DOHH2 (cell line): ENCODE data around the gene IGF2.

Source experiments
- H3F3A ChIP-seq: fragments of 200-600 bp; sonication (generic), shearing (Covaris generic); 2 replicates; pipeline ENCODE4 v1.6.0; 2016; ENCODE audit warnings: antibody characterized with exemption, mild to moderate bottlenecking; ENCODE audit not compliant: control insufficient read depth, insufficient read depth
- H3K27ac ChIP-seq: fragments of 200-600 bp; sonication (generic); 2 replicates; pipeline ENCODE4 v1.5.1; 2014; ENCODE audit warnings: low read depth, mild to moderate bottlenecking, low read length, moderate library complexity
- H3K27me3 ChIP-seq: fragments of 200-600 bp; sonication (generic); 2 replicates; pipeline ENCODE4 v1.6.1; 2014; ENCODE audit warnings: mild to moderate bottlenecking, low read length, mixed read lengths; ENCODE audit not compliant: control insufficient read depth
- H3K36me3 ChIP-seq: fragments of 200-600 bp; sonication (generic); 2 replicates; pipeline ENCODE4 v1.6.1; 2014; ENCODE audit warnings: mild to moderate bottlenecking, low read length, moderate library complexity, mixed read lengths; ENCODE audit not compliant: control insufficient read depth
- H3K4me1 ChIP-seq: fragments of 200-600 bp; sonication (generic); 2 replicates; pipeline ENCODE4 v1.6.1; 2014; ENCODE audit warnings: mild to moderate bottlenecking, low read length, mixed read lengths; ENCODE audit not compliant: control insufficient read depth
- H3K4me2 ChIP-seq: fragments of 200-600 bp; sonication (generic); 2 replicates; pipeline ENCODE4 v1.6.0; 2014; ENCODE audit warnings: mild to moderate bottlenecking, low read length, moderate library complexity
- H3K4me3 ChIP-seq: fragments of 200-600 bp; sonication (generic); 2 replicates; pipeline ENCODE4 v1.5.1; 2014; ENCODE audit warnings: mild to moderate bottlenecking, low read length, mixed read lengths
- H3K79me2 ChIP-seq: fragments of 200-600 bp; sonication (generic); 2 replicates; pipeline ENCODE4 v1.6.1; 2014; ENCODE audit warnings: mild to moderate bottlenecking, low read length, mixed read lengths; ENCODE audit not compliant: control insufficient read depth
- H3K9me2 ChIP-seq: fragments of 200-600 bp; sonication (generic); replicated peaks from 2 replicates; pipeline ENCODE4 v1.6.1; 2014; ENCODE audit warnings: mild to moderate bottlenecking, low read length, mixed read lengths; ENCODE audit not compliant: control insufficient read depth
- H3K9me3 ChIP-seq: fragments of 200-600 bp; sonication (generic); 2 replicates; pipeline ENCODE4 v1.6.1; 2014; ENCODE audit warnings: antibody characterized with exemption, low read length, mixed read lengths; ENCODE audit not compliant: control insufficient read depth, insufficient read depth
- H4K20me1 ChIP-seq: fragments of 200-600 bp; sonication (generic); 2 replicates; pipeline ENCODE4 v1.6.0; 2014; ENCODE audit warnings: low read depth, mild to moderate bottlenecking, antibody characterized with exemption, low read length, moderate library complexity; ENCODE audit not compliant: control insufficient read depth, insufficient read depth
- EZH2phosphoT487 ChIP-seq: fragments of 200-600 bp; sonication (generic); IDR thresholded peaks from 2 replicates; pipeline ENCODE4 v1.6.1; 2017; ENCODE audit warnings: borderline replicate concordance, mild to moderate bottlenecking, antibody characterized with exemption, low read length, moderate library complexity, mixed read lengths
- TF ChIP-seq, protein P1 (sequence below): fragments of 200-600 bp; sonication (generic); IDR thresholded peaks from one replicate; pipeline ENCODE4 v1.5.1; 2014; ENCODE audit warnings: antibody characterized with exemption, mild to moderate bottlenecking, low read depth, low read length; ENCODE audit not compliant: poor library complexity, severe bottlenecking

The IGF2 gene

GRCh38 chr11:2114430-2115241 is 24.6 kb downstream of the IGF2 start:
- no peak for TF ChIP-seq EZH2phosphoT487
- TF ChIP-seq, protein P1, sequence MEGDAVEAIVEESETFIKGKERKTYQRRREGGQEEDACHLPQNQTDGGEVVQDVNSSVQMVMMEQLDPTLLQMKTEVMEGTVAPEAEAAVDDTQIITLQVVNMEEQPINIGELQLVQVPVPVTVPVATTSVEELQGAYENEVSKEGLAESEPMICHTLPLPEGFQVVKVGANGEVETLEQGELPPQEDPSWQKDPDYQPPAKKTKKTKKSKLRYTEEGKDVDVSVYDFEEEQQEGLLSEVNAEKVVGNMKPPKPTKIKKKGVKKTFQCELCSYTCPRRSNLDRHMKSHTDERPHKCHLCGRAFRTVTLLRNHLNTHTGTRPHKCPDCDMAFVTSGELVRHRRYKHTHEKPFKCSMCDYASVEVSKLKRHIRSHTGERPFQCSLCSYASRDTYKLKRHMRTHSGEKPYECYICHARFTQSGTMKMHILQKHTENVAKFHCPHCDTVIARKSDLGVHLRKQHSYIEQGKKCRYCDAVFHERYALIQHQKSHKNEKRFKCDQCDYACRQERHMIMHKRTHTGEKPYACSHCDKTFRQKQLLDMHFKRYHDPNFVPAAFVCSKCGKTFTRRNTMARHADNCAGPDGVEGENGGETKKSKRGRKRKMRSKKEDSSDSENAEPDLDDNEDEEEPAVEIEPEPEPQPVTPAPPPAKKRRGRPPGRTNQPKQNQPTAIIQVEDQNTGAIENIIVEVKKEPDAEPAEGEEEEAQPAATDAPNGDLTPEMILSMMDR: no peak
- H4K20me1 ChIP-seq: no peaks in the 10 kb centered on the region
- H3K4me2 ChIP-seq: no peak overlapping the region
- no peaks in the 10 kb centered on the region for H3K4me1 ChIP-seq
- H3K79me2 ChIP-seq: no peaks in the 10 kb centered on the region
- peaks cover 10% of the 10 kb centered on the region for H3K27me3 ChIP-seq
- H3F3A ChIP-seq: no peaks in the 10 kb centered on the region
- H3K9me3 ChIP-seq: no peaks in the 10 kb centered on the region
- H3K4me3 ChIP-seq: no peak overlapping the region
- H3K9me2 ChIP-seq: no peaks in the 10 kb centered on the region
- no peak overlapping the region for H3K27ac ChIP-seq
- no peaks in the 10 kb centered on the region for H3K36me3 ChIP-seq

DNA sequence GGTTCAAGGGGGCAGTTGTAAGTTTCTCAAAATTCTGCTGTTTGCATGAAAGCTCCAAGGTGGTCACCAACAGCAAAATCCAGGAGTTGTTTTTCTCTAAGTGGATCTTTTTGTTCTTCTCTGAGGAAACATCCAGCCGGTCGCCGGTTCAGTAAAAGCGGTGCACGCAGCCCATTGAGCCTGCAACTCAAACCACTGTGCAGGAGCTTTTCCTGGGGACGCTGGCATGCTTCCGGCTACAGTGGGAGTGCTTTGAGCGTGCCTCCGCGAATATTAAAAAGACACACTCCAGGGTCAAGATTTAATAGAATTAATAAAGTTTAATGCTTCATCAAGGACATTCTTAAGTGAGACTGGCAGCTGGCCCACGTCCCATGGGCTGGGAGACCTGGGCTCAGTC is 25.4 kb downstream of the IGF2 start:
- peaks cover 10% of the 10 kb centered on the region for H3K27me3 ChIP-seq

DNA sequence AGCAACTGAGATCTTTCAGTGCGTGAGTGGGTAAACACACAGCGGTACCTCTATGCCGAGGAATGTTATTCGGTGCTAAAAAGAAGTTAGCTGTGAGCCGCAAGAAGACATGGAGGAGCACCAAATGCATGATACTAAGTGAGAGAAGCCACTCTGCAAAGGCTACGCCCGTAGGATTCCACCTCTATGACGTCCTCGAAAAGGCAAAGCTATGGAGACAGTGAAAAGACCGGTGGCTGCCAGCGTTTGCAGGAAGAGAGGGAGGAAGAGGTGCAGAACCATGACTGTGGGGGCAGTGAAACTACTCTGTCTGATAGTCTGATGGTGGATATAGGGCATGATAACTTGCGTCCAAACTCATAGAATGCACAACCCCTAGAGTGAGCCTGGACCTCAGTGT is 28.7 kb downstream of the IGF2 start:
- Histone ChIP-seq H3F3A (no peaks in the 10 kb centered on the region), H3K9me2 (no peaks in the 10 kb centered on the region), H3K4me3 (no peak overlapping the region), H4K20me1 (no peaks in the 10 kb centered on the region), H3K27me3 (no peaks in the 10 kb centered on the region), H3K4me2 (no peak overlapping the region), H3K36me3 (no peaks in the 10 kb centered on the region), H3K9me3 (no peaks in the 10 kb centered on the region), H3K79me2 (no peaks in the 10 kb centered on the region), H3K27ac (no peak overlapping the region), H3K4me1 (no peaks in the 10 kb centered on the region)
- TF ChIP-seq, protein P1: no peak
- no peak for TF ChIP-seq EZH2phosphoT487

More for the DNA sequence above, 25.4 kb downstream of the IGF2 start:
- no peaks in the 10 kb centered on the region for H3K4me1 ChIP-seq
- no peak for TF ChIP-seq EZH2phosphoT487
- TF ChIP-seq, protein P1: no peak
- no peaks in the 10 kb centered on the region for H4K20me1 ChIP-seq
- H3K9me3 ChIP-seq: no peaks in the 10 kb centered on the region
- H3K36me3 ChIP-seq: no peaks in the 10 kb centered on the region
- no peak overlapping the region for H3K4me2 ChIP-seq
- no peak overlapping the region for H3K4me3 ChIP-seq
- H3F3A ChIP-seq: no peaks in the 10 kb centered on the region
- H3K79me2 ChIP-seq: no peaks in the 10 kb centered on the region
- no peaks in the 10 kb centered on the region for H3K9me2 ChIP-seq
- H3K27ac ChIP-seq: no peak overlapping the region
